UCSD-AML1 (cell line): Measurements from ENCODE around the gene KRT6C.

ENCODE experiments used
- DNase-seq: peaks from one replicate; lab custom pipeline; 2025; ENCODE audit not compliant: unreplicated experiment; lab: John Stamatoyannopoulos, UW

The KRT6C gene

GRCh38 chr12:52436000-52436827 is 37.4 kb downstream of the KRT6C start:
- DNase-seq, result no peak

DNA sequence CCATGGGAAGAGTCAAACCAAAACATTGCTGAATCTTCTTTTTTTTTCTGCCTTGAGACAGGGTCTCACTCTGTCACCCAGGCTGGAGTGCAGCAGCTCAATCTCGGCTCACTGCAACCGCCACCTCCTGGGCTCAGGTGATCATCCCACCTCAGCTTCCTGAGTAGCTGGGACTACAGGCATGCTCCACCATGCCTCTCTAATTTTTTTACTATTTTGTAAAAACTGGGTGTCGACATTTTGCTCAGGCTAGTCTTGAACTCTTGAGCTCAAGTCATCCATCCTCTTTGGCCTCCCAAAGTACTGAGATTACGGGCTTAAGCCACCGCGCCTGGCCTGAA is 38.0 kb downstream of the KRT6C start:
- no peak for DNase-seq

DNA sequence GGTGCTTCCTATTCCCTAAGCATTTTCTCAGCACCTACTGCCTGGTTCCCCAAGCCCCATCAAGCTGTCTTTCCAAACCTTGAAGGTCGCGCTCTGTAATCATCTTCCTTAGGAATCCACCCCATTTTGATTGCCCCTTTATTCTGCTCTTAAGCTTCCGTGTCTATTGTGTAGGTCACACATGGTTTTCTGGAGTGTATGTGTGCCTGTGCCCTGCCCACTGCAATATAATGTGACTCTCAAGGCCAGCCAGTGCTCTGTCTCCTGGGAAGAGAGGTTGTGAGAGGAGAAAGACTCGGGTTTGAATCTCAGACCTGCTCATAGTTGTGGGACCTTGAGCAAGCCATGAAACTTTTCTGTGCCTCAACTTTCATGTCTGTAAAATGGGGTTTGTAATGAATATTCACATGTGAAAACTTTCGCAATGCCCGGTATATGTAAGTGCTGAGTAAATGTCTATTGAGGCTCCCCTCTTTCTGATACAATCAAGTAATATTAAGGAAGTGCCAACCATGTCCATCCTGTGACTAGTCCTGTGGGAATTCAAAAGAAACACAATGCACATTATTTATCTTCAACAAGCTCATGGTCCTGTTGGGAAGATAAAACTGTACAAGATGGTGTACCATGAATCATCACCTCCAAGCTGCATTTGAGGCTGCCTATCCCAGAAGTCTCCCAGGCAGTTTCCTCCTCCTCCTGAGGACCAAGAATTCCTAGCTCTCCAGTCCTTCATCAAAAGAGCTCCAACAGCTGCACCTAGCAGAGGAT is 38.7 kb downstream of the KRT6C start:
- no peak for DNase-seq

GRCh38 chr12:52434081-52434733 is 39.4 kb downstream of the KRT6C start, which contains the start of gene KRT75:
Gene KRT75, minus strand, starts transcription at chr12:52434371. Its CDS starts 67 bp downstream, at chr12:52434304.
- DNase-seq, result no peak

GRCh38 chr12:52433501-52434080 is 40.0 kb downstream of the KRT6C start:
- DNase-seq, result no peak

DNA sequence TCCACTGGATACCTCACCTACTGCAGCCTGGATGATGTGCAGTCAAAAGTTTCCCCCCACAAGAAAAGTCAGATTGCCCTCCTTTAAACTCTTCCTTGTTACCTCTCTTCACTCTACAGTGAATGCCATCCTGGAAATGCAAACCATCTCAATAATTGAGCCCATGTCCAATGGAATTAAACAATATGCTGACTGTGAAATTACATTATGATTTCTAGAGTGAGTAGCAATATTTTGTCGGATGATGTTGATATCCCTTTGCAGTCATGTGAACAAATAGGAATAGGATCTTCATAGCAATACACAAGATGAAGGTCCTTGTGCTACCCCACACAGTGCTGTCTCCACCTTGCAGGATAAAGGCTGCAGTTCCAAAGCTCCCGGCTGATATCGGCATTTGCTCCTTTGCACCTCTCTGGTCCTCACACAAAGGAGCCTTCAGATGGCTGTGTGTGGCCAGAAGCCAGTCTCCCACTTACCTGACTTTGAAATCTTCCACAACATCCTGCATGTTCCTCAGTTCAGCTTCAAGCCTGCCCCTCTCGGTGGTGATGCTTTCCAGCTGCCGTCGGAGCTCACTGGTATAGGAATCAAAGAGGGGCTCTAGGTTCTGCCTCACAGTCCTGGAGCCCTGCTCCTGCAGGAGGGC is 40.9 kb downstream of the KRT6C start:
- no peak for DNase-seq

GRCh38 chr12:52428121-52428520 is 45.5 kb downstream of the KRT6C start:
- DNase-seq, result no peak

DNA sequence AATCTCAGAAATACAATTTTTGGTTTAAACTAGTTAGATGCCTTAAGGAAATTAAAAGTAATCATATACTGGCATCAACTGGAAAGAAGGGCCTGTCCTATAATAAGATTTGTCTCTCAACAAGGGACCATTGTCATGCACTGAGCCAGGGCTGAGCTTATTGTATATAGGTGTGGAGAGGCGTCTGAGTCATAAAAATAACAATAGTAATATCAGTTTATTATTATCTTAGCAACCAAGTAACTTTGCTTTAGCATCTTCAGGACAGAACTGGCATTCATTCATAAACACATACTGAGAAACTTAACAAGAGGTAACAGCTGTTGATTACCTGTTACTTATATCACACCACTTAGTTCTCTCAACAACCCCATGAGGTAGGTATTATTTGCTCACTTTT is 46.5 kb downstream of the KRT6C start:
- no peak for DNase-seq

DNA sequence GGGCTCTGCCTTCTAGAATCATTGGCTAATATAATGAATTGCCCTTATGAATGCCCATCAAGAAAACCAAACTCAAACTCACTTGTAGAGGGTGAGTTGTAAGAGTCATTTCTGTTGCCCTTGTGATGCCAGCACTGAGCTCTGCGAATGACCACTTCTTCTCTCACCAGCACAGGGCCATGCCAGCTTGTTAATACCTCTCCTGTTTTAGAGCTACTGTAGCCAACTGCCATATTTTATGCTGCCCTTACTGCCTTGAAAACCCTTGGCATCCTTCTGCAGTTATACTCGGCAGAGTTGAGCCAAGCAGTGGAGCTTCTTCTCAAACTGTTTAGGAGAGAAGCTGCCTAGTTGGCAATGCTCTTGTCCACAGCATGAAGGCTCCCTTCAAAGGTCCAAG is 47.6 kb downstream of the KRT6C start:
- no peak for DNase-seq

GRCh38 chr12:52425466-52425865 is 48.1 kb downstream of the KRT6C start:
- no peak for DNase-seq

DNA sequence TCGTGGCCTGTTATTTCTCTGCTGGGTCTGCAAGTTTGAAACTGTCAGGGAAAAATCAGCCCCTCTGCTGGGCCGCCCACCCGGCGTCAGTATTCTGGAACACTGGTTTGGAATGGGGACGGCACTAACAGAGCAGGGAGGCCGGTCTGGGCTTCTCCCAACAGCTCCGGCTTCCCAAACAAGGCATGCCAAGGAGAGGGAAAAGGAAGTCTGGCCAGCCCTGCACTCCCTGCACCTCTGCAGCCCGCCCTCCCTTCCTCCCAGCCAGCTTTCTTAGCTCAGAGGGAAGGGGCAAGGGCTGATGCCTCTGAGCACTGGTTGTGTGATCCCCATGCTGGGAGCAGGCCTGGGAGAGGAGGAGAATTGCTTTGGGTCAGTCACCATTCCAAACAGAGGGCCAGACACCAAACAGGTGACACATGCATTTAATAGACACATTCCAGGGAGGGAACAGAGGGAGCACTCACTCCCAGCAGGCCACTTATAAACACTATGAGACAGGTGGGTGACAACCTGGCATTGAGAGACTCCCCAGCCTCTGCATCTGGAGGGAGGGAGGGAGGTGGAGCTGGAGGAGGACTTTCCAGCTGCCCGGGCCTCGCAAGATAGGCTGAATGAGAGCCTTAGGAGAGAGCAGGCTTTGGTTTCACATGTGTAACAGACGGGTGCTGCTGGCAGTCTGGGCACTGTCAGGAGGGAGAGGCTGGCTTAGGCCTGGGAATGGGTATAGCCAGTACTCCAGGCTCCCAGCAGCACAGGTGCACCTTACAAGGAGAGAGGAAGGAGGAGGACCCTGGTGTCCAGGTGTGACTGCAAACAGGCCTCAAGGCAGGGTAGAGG is 49.7 kb downstream of the KRT6C start:
- DNase-seq, result no peak

DNA sequence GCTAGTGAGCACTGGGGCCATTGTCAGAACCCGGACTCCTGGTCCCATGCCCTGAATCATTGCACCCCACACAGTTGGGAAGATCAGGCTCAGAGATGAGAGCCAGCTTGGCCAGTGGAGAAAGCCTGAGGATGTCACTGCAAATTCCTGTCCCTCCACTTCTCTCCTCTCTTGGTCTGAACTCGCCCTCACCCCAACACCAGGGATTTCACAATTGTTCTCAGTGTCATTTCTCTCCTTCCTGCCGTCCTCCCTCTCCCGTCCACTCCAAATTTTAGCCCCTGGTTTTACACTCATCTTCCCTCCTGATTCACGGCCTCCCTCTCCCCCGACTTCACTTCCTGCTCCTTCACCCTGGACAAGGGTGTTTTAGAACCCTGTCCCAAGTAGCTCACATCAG is 50.6 kb downstream of the KRT6C start:
- DNase-seq, result no peak

DNA sequence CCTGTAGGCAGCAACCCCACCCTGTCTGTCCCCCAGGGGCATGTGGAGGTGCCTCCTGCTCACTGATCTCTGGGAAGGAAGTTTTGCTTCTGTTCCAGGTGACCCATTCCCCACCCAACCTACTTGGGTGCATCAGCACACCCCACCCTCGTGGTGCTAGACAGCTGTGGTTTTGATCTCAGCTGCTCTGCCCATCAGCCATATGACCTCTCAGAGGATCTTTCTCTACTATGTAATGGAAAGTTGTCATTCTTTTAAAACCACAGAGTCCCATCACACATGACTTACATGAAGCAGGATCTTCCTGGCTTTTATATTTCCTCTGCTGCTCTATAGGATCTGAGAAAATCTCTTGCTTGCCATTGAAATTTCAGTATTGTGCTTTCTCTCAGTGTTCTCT is 53.9 kb downstream of the KRT6C start:
- DNase-seq, result no peak

- no peak for DNase-seq
These were observed 55.0 kb downstream of the KRT6C start for GRCh38 chr12:52418576-52419110.
